Fibroblast of lung (primary cell): Measurements from ENCODE around the gene S1PR2.

Source experiments
- EZH2 ChIP-seq: IDR thresholded peaks from 2 replicates; pipeline ENCODE4 v1.5.1; 2012; ENCODE audit warnings: low read length, control low read depth, mild to moderate bottlenecking; ENCODE audit errors: missing control alignments
- TF ChIP-seq, protein P1 (sequence below), 2 donors: IDR thresholded peaks in 1 of 2; conservative IDR thresholded peaks in 1 of 2; 1 replicate in 1 of 2; 2 replicates in 1 of 2; pipeline ENCODE4 v1.5.1; 2011 to 2012; ENCODE audit warnings: low read length in 2 of 2, control low read depth in 1 of 2, inconsistent platforms in 1 of 2, low read depth in 1 of 2, mild to moderate bottlenecking in 1 of 2

DNA sequence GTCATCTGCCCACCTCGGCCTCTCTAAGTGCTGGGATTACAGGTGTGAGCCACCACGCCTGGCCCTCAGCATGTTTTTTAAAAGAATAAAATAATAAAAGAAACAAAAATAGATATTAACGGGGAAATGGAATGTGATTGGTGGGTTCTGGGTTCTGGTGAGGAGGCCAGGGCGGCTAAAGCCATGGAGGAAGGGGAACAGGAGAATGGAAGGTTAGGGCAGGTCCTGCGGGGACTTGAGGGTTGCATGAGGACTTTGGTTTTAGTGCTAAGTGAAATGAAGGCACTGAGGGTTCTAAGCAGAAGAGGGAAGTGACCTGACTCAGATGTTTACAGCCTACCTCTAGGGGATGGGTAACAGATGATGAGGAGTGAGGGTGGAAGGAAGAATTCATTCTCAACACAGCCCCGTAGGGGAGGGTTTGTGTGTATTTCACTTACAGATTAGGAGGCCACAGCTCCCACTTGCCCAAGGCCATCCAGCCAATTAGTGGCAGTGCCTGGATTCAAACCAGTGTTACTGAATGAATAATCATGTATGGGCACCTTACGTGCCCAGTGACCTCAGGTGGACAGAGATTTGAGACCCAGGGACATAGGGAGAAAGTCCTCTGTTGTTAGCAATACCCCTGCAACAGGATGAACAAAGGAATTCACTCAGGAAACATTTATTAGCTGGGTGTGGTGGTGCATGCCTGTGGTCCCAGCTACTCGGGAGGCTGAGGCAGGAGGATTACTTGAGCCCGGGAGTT lies 14.2 kb upstream of the S1PR2 start:
- TF ChIP-seq, protein P1, sequence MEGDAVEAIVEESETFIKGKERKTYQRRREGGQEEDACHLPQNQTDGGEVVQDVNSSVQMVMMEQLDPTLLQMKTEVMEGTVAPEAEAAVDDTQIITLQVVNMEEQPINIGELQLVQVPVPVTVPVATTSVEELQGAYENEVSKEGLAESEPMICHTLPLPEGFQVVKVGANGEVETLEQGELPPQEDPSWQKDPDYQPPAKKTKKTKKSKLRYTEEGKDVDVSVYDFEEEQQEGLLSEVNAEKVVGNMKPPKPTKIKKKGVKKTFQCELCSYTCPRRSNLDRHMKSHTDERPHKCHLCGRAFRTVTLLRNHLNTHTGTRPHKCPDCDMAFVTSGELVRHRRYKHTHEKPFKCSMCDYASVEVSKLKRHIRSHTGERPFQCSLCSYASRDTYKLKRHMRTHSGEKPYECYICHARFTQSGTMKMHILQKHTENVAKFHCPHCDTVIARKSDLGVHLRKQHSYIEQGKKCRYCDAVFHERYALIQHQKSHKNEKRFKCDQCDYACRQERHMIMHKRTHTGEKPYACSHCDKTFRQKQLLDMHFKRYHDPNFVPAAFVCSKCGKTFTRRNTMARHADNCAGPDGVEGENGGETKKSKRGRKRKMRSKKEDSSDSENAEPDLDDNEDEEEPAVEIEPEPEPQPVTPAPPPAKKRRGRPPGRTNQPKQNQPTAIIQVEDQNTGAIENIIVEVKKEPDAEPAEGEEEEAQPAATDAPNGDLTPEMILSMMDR (conservative IDR thresholded peaks at IDR 0.05 in 1 of 2, IDR thresholded peaks at IDR 0.05 in 1 of 2; ENCODE audit: low read depth in 1 of 2, low read length in 2 of 2): no peak
- no peak for TF ChIP-seq EZH2
